Common myeloid progenitor, CD34-positive (primary cell): ENCODE results near the gene LRRC47.
A peak's percentile ranks its signal among the peaks of the same experiment; 100 is the strongest.

Source experiments
- CTCF ChIA-PET: fragments of 350-600 bp; sonication (Branson Sonifier 250); formaldehyde crosslinking; loops from one replicate; lab custom pipeline; 2021; ENCODE audit warnings: antibody characterized with exemption; lab: Charles Lee
- POLR2A ChIA-PET: fragments of 350-600 bp; sonication (Branson Sonifier 250); formaldehyde crosslinking; loops from one replicate; lab custom pipeline; 2021; ENCODE audit warnings: antibody characterized with exemption; lab: Charles Lee
- DNase-seq, 3 donors: peaks; one replicate each; pipeline versions ENCODE4 v3.0.0 to v3.0.0-alpha.2; 2013
- H3K27ac ChIP-seq, 2 experiments: 1 replicate in 1 of 2; 2 replicates in 1 of 2; pipeline ENCODE4 v1.7.0; 2013; ENCODE audit warnings: inconsistent platforms in 2 of 2, low read length in 2 of 2, mild to moderate bottlenecking in 2 of 2, low read depth in 1 of 2, moderate library complexity in 1 of 2; ENCODE audit not compliant: severe bottlenecking in 2 of 2, insufficient read depth in 1 of 2, poor library complexity in 1 of 2
- H3K27me3 ChIP-seq, 5 experiments: replicated peaks in 2 of 5; 1 replicate in 3 of 5; 2 replicates in 2 of 5; pipeline versions ENCODE4 v1.6.1 to v1.7.0; 2013; ENCODE audit warnings: low read length in 4 of 5, mild to moderate bottlenecking in 2 of 5, moderate library complexity in 2 of 5, inconsistent platforms in 1 of 5; ENCODE audit not compliant: insufficient read depth in 5 of 5, control insufficient read depth in 4 of 5
- H3K36me3 ChIP-seq, 4 experiments: 1 replicate in 2 of 4; 2 replicates in 2 of 4; pipeline versions ENCODE4 v1.6.1 to v1.7.0; 2013; ENCODE audit warnings: low read length in 3 of 4, control low read depth in 1 of 4, mild to moderate bottlenecking in 1 of 4; ENCODE audit not compliant: control insufficient read depth in 4 of 4, insufficient read depth in 4 of 4
- H3K4me1 ChIP-seq, 4 experiments: 1 replicate in 3 of 4; 2 replicates in 1 of 4; pipeline versions ENCODE4 v1.6.1 to v1.7.1; 2013; ENCODE audit warnings: low read length in 3 of 4, mild to moderate bottlenecking in 3 of 4, control low read depth in 1 of 4, inconsistent platforms in 1 of 4, moderate library complexity in 1 of 4; ENCODE audit not compliant: control insufficient read depth in 4 of 4, insufficient read depth in 4 of 4; ENCODE audit errors: control extremely low read depth in 1 of 4
- H3K4me3 ChIP-seq, 7 experiments: 1 replicate in 4 of 7; 2 replicates in 3 of 7; pipeline versions ENCODE4 v1.5.1 to v1.7.0; 2013; ENCODE audit warnings: mild to moderate bottlenecking in 7 of 7, low read length in 6 of 7, moderate library complexity in 6 of 7, inconsistent platforms in 2 of 7, low read depth in 2 of 7, control low read depth in 1 of 7; ENCODE audit not compliant: insufficient read depth in 4 of 7, control insufficient read depth in 1 of 7; ENCODE audit errors: extremely low read depth in 1 of 7
- H3K9me3 ChIP-seq, 5 experiments: 1 replicate in 4 of 5; 2 replicates in 1 of 5; pipeline versions ENCODE4 v1.6.1 to v1.7.1; 2013; ENCODE audit warnings: low read length in 4 of 5, mild to moderate bottlenecking in 2 of 5, inconsistent platforms in 1 of 5, low read depth in 1 of 5, moderate library complexity in 1 of 5; ENCODE audit not compliant: control insufficient read depth in 4 of 5, insufficient read depth in 2 of 5; ENCODE audit errors: control extremely low read depth in 1 of 5
- WGBS: methylation state at CpG from one replicate; pipeline ENCODE4 v1.1.5; 2013; ENCODE audit not compliant: insufficient coverage; 5-methylcytosine and 5-hydroxymethylcytosine counted together

Gene LRRC47

GRCh38 chr1:3779912-3780416, 16.3 kb downstream of the LRRC47 start:
- ChIA-PET CTCF (no interaction called here), POLR2A (no interaction called here)
- Histone ChIP-seq H3K27me3 (no peaks in the 10 kb centered on the region), H3K36me3 (peaks cover 0 to 68% (median 51%) of the 10 kb centered on the region in 4 experiments), H3K9me3 (no peaks in the 10 kb centered on the region), H3K4me1 (peaks cover 0 to 14% (median 12%) of the 10 kb centered on the region in 4 experiments), H3K27ac (no peak overlapping the region), H3K4me3 (no peak overlapping the region)
- DNase-seq: no peak
- WGBS: 96% methylated on average over 19 of the region's 20 CpGs

- H3K36me3 ChIP-seq: peaks cover 0 to 62% (median 48%) of the 10 kb centered on the region in 4 experiments
- no peaks in the 10 kb centered on the region for H3K9me3 ChIP-seq
- H3K4me1 ChIP-seq: peaks cover 0 to 20% (median 16%) of the 10 kb centered on the region in 4 experiments
- H3K27ac ChIP-seq: no peak overlapping the region
- CTCF ChIA-PET: interaction anchor here (0.9 to 4.2 kb wide), 2 partner anchors 15 to 52 kb away, joined by 3 to 18 read pairs; partner anchors contain the start of gene LRRC47
- H3K27me3 ChIP-seq: no peaks in the 10 kb centered on the region
- DNase-seq: no peak
- 96% methylated on average over 23 of the region's 23 CpGs for WGBS
- H3K4me3 ChIP-seq: no peak overlapping the region
- POLR2A ChIA-PET: interaction anchor here (0.6 kb wide), 1 partner anchor 913 kb away, joined by 3 read pairs; no protein-coding TSS in a partner anchor
Observed at GRCh38 chr1:3779265-3779911, 16.9 kb downstream of the LRRC47 start.

- WGBS: 92% methylated on average over 10 of the region's 14 CpGs
- ChIA-PET POLR2A (interaction anchor here (0.6 kb wide), 1 partner anchor 913 kb away, joined by 3 read pairs; no protein-coding TSS in a partner anchor), CTCF (interaction anchor here (0.9 to 4.2 kb wide), 3 partner anchors 16 to 51 kb away, joined by 3 to 18 read pairs (median 3); partner anchors contain the start of gene LRRC47)
- Histone ChIP-seq H3K9me3 (no peaks in the 10 kb centered on the region), H3K27me3 (no peaks in the 10 kb centered on the region), H3K4me3 (no peak overlapping the region), H3K27ac (no peak overlapping the region), H3K4me1 (peaks cover 0 to 26% (median 21%) of the 10 kb centered on the region in 4 experiments), H3K36me3 (peaks cover 0 to 56% (median 42%) of the 10 kb centered on the region in 4 experiments)
- no peak for DNase-seq
Observed at GRCh38 chr1:3778590-3779264, 17.6 kb downstream of the LRRC47 start.

GRCh38 chr1:3777647-3778589, 18.4 kb downstream of the LRRC47 start:
- Histone ChIP-seq H3K27ac (no peak overlapping the region), H3K4me1 (peaks cover 0 to 32% (median 27%) of the 10 kb centered on the region in 4 experiments), H3K4me3 (no peak overlapping the region), H3K9me3 (no peaks in the 10 kb centered on the region), H3K36me3 (peaks cover 0 to 49% (median 37%) of the 10 kb centered on the region in 4 experiments), H3K27me3 (no peaks in the 10 kb centered on the region)
- WGBS: 92% methylated on average over 16 of the region's 20 CpGs
- DNase-seq: no peak
- ChIA-PET POLR2A (interaction anchor here (0.5 kb wide), 1 partner anchor 1170 kb away, joined by 3 read pairs; no protein-coding TSS in a partner anchor), CTCF (interaction anchor here (0.9 to 4.2 kb wide), 3 partner anchors 17 to 50 kb away, joined by 3 to 18 read pairs (median 3); partner anchors contain the start of gene LRRC47)

GRCh38 chr1:3777078-3777547, 19.2 kb downstream of the LRRC47 start:
- Histone ChIP-seq H3K36me3 (peaks cover 0 to 41% (median 31%) of the 10 kb centered on the region in 4 experiments), H3K4me3 (no peak overlapping the region), H3K4me1 (peaks cover 0 to 36% (median 30%) of the 10 kb centered on the region in 4 experiments), H3K27me3 (no peaks in the 10 kb centered on the region), H3K9me3 (no peaks in the 10 kb centered on the region), H3K27ac (no peak overlapping the region)
- no peak for DNase-seq
- WGBS: 85% methylated on average over 6 of the region's 10 CpGs
- POLR2A ChIA-PET: no interaction called here
- CTCF ChIA-PET: interaction anchor here (4.2 kb wide), 1 partner anchor 18 kb away, joined by 18 read pairs; the partner anchor contains the start of gene LRRC47

- Histone ChIP-seq H3K9me3 (no peaks in the 10 kb centered on the region), H3K36me3 (peaks cover 0 to 33% (median 27%) of the 10 kb centered on the region in 4 experiments), H3K27me3 (no peaks in the 10 kb centered on the region), H3K27ac (peak overlapping the region in 1 of 2 experiments; percentile 14), H3K4me3 (no peak overlapping the region), H3K4me1 (peaks cover 0 to 43% (median 37%) of the 10 kb centered on the region in 4 experiments)
- 89% methylated on average over 17 of the region's 21 CpGs for WGBS
- POLR2A ChIA-PET: no interaction called here
- DNase-seq: no peak
- CTCF ChIA-PET: interaction anchor here (0.6 to 4.2 kb wide), 8 partner anchors 10 to 28 kb away, joined by 3 to 18 read pairs (median 4); partner anchors contain the start of gene LRRC47
Observed at GRCh38 chr1:3776231-3776961, 19.9 kb downstream of the LRRC47 start.
